GM06990 (cell line): ENCODE measurements around the gene SUSD1.

ENCODE experiments used
- DNase-seq: peaks from one replicate; pipeline ENCODE4 v3.0.0-alpha.2; 2011; ENCODE audit not compliant: insufficient read length; ENCODE audit errors: extremely low read depth
- H3K27me3 ChIP-seq: replicated peaks from 2 replicates; pipeline ENCODE4 v1.6.0; 2011; ENCODE audit warnings: low read length; ENCODE audit not compliant: control insufficient read depth, insufficient read depth
- H3K36me3 ChIP-seq: 2 replicates; pipeline ENCODE4 v1.5.1; 2011; ENCODE audit warnings: low read length; ENCODE audit not compliant: control insufficient read depth, insufficient read depth
- H3K4me3 ChIP-seq: replicated peaks from 2 replicates; pipeline ENCODE4 v1.5.1; 2011; ENCODE audit warnings: low read depth, mild to moderate bottlenecking, control low read depth, low read length
- CTCF ChIP-seq: IDR thresholded peaks from 2 replicates; pipeline ENCODE4 v1.5.1; 2011; ENCODE audit warnings: low read length, control low read depth, mild to moderate bottlenecking, inconsistent platforms; ENCODE audit not compliant: insufficient read depth, poor library complexity, severe bottlenecking

The SUSD1 gene

GRCh38 chr9:112007575-112008240 is 167.4 kb downstream of the SUSD1 start:
- DNase-seq, result no peak
- Histone ChIP-seq H3K27me3 (no peaks in the 10 kb centered on the region), H3K36me3 (no peaks in the 10 kb centered on the region), H3K4me3 (no peak overlapping the region)
- no peak for TF ChIP-seq CTCF

GRCh38 chr9:112006361-112007020 is 168.6 kb downstream of the SUSD1 start:
- Histone ChIP-seq H3K4me3 (no peak overlapping the region), H3K36me3 (no peaks in the 10 kb centered on the region), H3K27me3 (no peaks in the 10 kb centered on the region)
- TF ChIP-seq CTCF, result no peak
- DNase-seq, result no peak

- Histone ChIP-seq H3K4me3 (no peak overlapping the region), H3K36me3 (no peaks in the 10 kb centered on the region), H3K27me3 (no peaks in the 10 kb centered on the region)
- no peak for DNase-seq
- TF ChIP-seq CTCF, result no peak
Measured at GRCh38 chr9:112005939-112006338, 169.2 kb downstream of the SUSD1 start.

DNA sequence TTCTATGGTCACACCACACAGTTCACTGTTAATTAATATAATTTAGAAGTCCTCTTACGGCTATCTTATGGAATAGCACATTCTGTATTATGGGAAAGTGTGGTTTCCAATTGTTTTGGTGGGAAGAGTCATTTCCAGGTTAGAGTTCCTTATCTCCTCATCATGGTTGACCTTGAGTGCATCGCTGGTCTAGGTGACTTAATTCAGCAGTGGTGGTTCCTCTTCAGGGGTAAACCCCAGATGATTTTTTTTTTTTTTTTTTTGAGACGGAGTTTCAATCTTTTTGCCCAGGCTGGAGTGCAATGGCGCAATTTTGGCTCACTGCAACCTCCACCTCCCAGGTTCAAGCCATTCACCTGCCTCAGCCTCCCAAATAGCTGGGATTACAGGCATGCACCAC is 171.6 kb downstream of the SUSD1 start:
- H3K4me3 ChIP-seq, result no peak overlapping the region

GRCh38 chr9:112002847-112003457 is 172.1 kb downstream of the SUSD1 start:
- DNase-seq, result no peak
- Histone ChIP-seq H3K4me3 (no peak overlapping the region), H3K36me3 (no peaks in the 10 kb centered on the region), H3K27me3 (no peaks in the 10 kb centered on the region)
- no peak for TF ChIP-seq CTCF

More for the DNA sequence above, 171.6 kb downstream of the SUSD1 start:
- Histone ChIP-seq H3K27me3 (no peaks in the 10 kb centered on the region), H3K36me3 (no peaks in the 10 kb centered on the region)
- no peak for DNase-seq
- TF ChIP-seq CTCF, result no peak
